GM18499 (cell line): ENCODE measurements around the gene RGS4.

Experiments used
- ATAC-seq: cut with Tn5 transposase; IDR thresholded peaks from one replicate; pipeline ENCODE4 v1.9.1; 2021; ENCODE audit warnings: moderate number of reproducible peaks; ENCODE audit not compliant: insufficient read depth, unreplicated experiment

Gene RGS4

GRCh38 chr1:163069142-163069541 is at the start of gene RGS4:
TSS of gene RGS4 (plus strand) at chr1:163069361. CDS start at chr1:163069485, 124 bp downstream.
- ATAC-seq = no peak

- no peak for ATAC-seq
Observed at GRCh38 chr1:163022129-163022528, 47.0 kb upstream of the RGS4 start.

- ATAC-seq = no peak
Observed at GRCh38 chr1:163027610-163028009, 41.6 kb upstream of the RGS4 start.

- no peak for ATAC-seq
Observed at GRCh38 chr1:163029901-163030300, 39.3 kb upstream of the RGS4 start.

GRCh38 chr1:163035446-163036249 is 33.5 kb upstream of the RGS4 start:
- no peak for ATAC-seq

- ATAC-seq = no peak
Observed at GRCh38 chr1:163036671-163037070, 32.5 kb upstream of the RGS4 start.

- ATAC-seq = no peak
Observed at GRCh38 chr1:163038928-163039706, 30.0 kb upstream of the RGS4 start.

GRCh38 chr1:163039707-163040093 is 29.5 kb upstream of the RGS4 start:
- no peak for ATAC-seq

- no peak for ATAC-seq
Observed at GRCh38 chr1:163046071-163046470, 23.1 kb upstream of the RGS4 start.

- ATAC-seq = no peak
Observed at GRCh38 chr1:163047951-163048659, 21.1 kb upstream of the RGS4 start.

- no peak for ATAC-seq
Observed at GRCh38 chr1:163048869-163049268, 20.3 kb upstream of the RGS4 start.

GRCh38 chr1:163049296-163049695 is 19.9 kb upstream of the RGS4 start:
- ATAC-seq = no peak

GRCh38 chr1:163050496-163050895 is 18.7 kb upstream of the RGS4 start:
- no peak for ATAC-seq

GRCh38 chr1:163054181-163054591 is 15.0 kb upstream of the RGS4 start:
- ATAC-seq = no peak

GRCh38 chr1:163055005-163055404 is 14.2 kb upstream of the RGS4 start:
- ATAC-seq = no peak

- ATAC-seq = no peak
Observed at GRCh38 chr1:163055531-163055930, 13.6 kb upstream of the RGS4 start.

- ATAC-seq = no peak
Observed at GRCh38 chr1:163056831-163057230, 12.3 kb upstream of the RGS4 start.

GRCh38 chr1:163060343-163061007 is 8.7 kb upstream of the RGS4 start:
- ATAC-seq = no peak

- no peak for ATAC-seq
Observed at GRCh38 chr1:163063143-163063542, 6.0 kb upstream of the RGS4 start.

- ATAC-seq = no peak
Observed at GRCh38 chr1:163063610-163064009, 5.6 kb upstream of the RGS4 start.
